Breast epithelium (tissue), 4 donors: ENCODE measurements around the gene TSSC4. TPM values are rescaled to one million over a fixed set of nuclear protein-coding genes. Genes with fewer than 3 reads are reported as not detected.

Source experiments
- DNase-seq, 2 donors: peaks; one replicate each; pipeline ENCODE4 v3.0.0-alpha.2; 2019; ENCODE audit warnings: low spot score in 2 of 2
- H3K27ac ChIP-seq, 2 donors: fragments of 200-600 bp; sonication (generic) in 1 of 2; one replicate each; pipeline ENCODE4 v1.5.1; 2016 to 2019; ENCODE audit warnings: mild to moderate bottlenecking in 1 of 2
- H3K27me3 ChIP-seq, 2 donors: fragments of 200-600 bp; sonication (generic) in 1 of 2; one replicate each; pipeline versions ENCODE4 v1.5.1 to v1.6.0; 2017 to 2019; ENCODE audit warnings: control low read depth in 1 of 2, mild to moderate bottlenecking in 1 of 2
- H3K36me3 ChIP-seq: fragments of 200-600 bp; one replicate; pipeline ENCODE4 v1.5.1; 2019
- H3K4me1 ChIP-seq, 2 donors: fragments of 200-600 bp; sonication (generic); one replicate each; pipeline ENCODE4 v1.5.1; 2016 to 2019; ENCODE audit warnings: control low read depth in 1 of 2
- H3K4me3 ChIP-seq, 3 donors: fragments of 200-600 bp; sonication (generic); 1 replicate in 2 of 3; 2 replicates in 1 of 3; pipeline ENCODE4 v1.5.1; 2016 to 2019; ENCODE audit warnings: mild to moderate bottlenecking in 3 of 3, moderate library complexity in 2 of 3
- H3K9me3 ChIP-seq, 2 donors: fragments of 200-600 bp; sonication (generic) in 1 of 2; one replicate each; pipeline ENCODE4 v1.5.1; 2016 to 2019; ENCODE audit warnings: control low read depth in 1 of 2
- POLR2A ChIP-seq: fragments of 450-650 bp; IDR thresholded peaks from one replicate; pipeline ENCODE4 v1.6.1; 2016; ENCODE audit warnings: antibody characterized with exemption, mild to moderate bottlenecking, moderate library complexity
- POLR2AphosphoS5 ChIP-seq, 3 donors: sonication (generic); formaldehyde crosslinking; IDR thresholded peaks; one replicate each; pipeline ENCODE4 v1.6.1; 2017; ENCODE audit warnings: antibody characterized with exemption in 3 of 3
- intact Hi-C: fragments of 100-400 bp; cut with DNase I; formaldehyde crosslinking; loops from one replicate; pipeline ENCODE4 v1.15.1; 2023; ENCODE audit warnings: low total_unique reads
- total RNA-seq, 3 donors: library from RNA; depleted of rRNA; stranded (reverse); fragments of >200 nt; gene quantifications; one replicate each; pipeline ENCODE4 v1.1.0, GENCODE V29; 2016
- TF ChIP-seq, protein P1 (sequence below), 3 donors: fragments of 450-650 bp; IDR thresholded peaks; one replicate each; pipeline ENCODE4 v1.5.1; 2016 to 2017; ENCODE audit warnings: antibody characterized with exemption in 3 of 3, mild to moderate bottlenecking in 3 of 3, moderate library complexity in 3 of 3

The TSSC4 gene
- total RNA-seq, 3 donors from 2014 or later = 36.8 to 44.9 (median 37.2) TPM

- no peaks in the 10 kb centered on the region for H3K36me3 ChIP-seq
- no peak overlapping the region for H3K27ac ChIP-seq
- H3K4me1 ChIP-seq = peaks cover 0 to 3% of the 10 kb centered on the region in 2 donors
- no peak overlapping the region for H3K4me3 ChIP-seq
- no peaks in the 10 kb centered on the region for H3K9me3 ChIP-seq
- TF ChIP-seq, protein P1, sequence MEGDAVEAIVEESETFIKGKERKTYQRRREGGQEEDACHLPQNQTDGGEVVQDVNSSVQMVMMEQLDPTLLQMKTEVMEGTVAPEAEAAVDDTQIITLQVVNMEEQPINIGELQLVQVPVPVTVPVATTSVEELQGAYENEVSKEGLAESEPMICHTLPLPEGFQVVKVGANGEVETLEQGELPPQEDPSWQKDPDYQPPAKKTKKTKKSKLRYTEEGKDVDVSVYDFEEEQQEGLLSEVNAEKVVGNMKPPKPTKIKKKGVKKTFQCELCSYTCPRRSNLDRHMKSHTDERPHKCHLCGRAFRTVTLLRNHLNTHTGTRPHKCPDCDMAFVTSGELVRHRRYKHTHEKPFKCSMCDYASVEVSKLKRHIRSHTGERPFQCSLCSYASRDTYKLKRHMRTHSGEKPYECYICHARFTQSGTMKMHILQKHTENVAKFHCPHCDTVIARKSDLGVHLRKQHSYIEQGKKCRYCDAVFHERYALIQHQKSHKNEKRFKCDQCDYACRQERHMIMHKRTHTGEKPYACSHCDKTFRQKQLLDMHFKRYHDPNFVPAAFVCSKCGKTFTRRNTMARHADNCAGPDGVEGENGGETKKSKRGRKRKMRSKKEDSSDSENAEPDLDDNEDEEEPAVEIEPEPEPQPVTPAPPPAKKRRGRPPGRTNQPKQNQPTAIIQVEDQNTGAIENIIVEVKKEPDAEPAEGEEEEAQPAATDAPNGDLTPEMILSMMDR (IDR thresholded peaks at IDR 0.05) = no peak
- TF ChIP-seq POLR2AphosphoS5 (IDR thresholded peaks at IDR 0.05) = no peak
- no peak for TF ChIP-seq POLR2A
- H3K27me3 ChIP-seq = peaks cover 0 to 4% of the 10 kb centered on the region in 2 donors
- no peak for DNase-seq
- intact Hi-C loops = no loop called here
Measured at GRCh38 chr11:2417856-2418692, 17.5 kb downstream of the TSSC4 start.

GRCh38 chr11:2418693-2419360 is 18.3 kb downstream of the TSSC4 start:
- intact Hi-C loops = loop anchor here (1.0 kb wide), 1 partner anchor 117 kb away; the partner anchor contains the start of gene TSPAN32
- peaks cover 0 to 3% of the 10 kb centered on the region in 2 donors for H3K4me1 ChIP-seq
- TF ChIP-seq POLR2A = no peak
- no peak for TF ChIP-seq POLR2AphosphoS5 (IDR thresholded peaks at IDR 0.05)
- TF ChIP-seq, protein P1 (IDR thresholded peaks at IDR 0.05) = no peak
- no peaks in the 10 kb centered on the region for H3K36me3 ChIP-seq
- peaks cover 0 to 4% of the 10 kb centered on the region in 2 donors for H3K27me3 ChIP-seq
- H3K9me3 ChIP-seq = no peaks in the 10 kb centered on the region
- DNase-seq = no peak
- H3K27ac ChIP-seq = no peak overlapping the region
- H3K4me3 ChIP-seq = no peak overlapping the region

GRCh38 chr11:2419638-2420501 is 19.3 kb downstream of the TSSC4 start:
- H3K4me1 ChIP-seq = peaks cover 0 to 3% of the 10 kb centered on the region in 2 donors
- no peak overlapping the region for H3K4me3 ChIP-seq
- no peaks in the 10 kb centered on the region for H3K9me3 ChIP-seq
- DNase-seq = peak; percentile 64 to 71
- no peak overlapping the region for H3K27ac ChIP-seq
- TF ChIP-seq POLR2A (no peak), POLR2AphosphoS5 (IDR thresholded peaks at IDR 0.05) (no peak)
- TF ChIP-seq, protein P1 (IDR thresholded peaks at IDR 0.05) = peak; percentile 68 to 80 (median 78)
- no peaks in the 10 kb centered on the region for H3K36me3 ChIP-seq
- intact Hi-C loops = loop anchor here (1.0 to 5.0 kb wide), 2 partner anchors 118 to 223 kb away; partner anchors contain the start of gene TSPAN32
- H3K27me3 ChIP-seq = peaks cover 0 to 4% of the 10 kb centered on the region in 2 donors

DNA sequence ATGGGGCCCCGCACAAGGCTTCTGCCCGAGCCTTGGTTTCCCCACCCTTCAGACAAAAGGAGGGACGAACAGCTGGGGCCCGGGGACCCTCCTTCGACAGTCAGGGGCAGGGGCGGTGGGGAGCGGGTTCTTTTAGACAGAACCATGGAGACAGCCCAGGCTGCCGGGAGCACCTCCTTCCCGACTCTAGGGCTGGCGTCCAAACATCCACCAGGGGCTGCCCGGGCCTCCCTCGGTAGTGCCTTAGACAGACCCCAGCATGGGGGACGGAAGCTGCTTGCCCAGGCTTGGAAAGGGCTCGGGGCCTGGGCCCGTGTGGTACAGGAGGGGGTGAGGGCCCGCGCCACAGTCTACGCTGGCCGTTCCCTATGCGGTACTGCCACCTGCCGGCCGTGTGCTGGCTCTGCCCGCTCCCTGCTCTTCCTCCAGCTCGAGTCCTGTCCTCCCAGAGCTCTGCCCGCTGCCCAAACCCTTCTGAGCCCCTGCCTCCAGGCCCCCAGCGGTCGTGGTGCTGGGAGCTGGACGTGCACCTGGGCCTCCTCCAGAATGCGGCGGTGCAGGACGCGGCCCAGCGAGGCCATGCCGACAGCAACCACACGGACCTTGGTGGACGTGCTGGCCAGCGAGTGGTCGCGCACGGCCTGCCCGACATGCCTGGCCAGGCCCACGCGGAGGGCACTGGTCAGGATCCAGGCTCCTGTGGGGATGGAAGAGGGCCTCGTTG is 20.1 kb downstream of the TSSC4 start:
- no peak overlapping the region for H3K27ac ChIP-seq

More for the DNA sequence above, 20.1 kb downstream of the TSSC4 start:
- peaks cover 0 to 3% of the 10 kb centered on the region in 2 donors for H3K4me1 ChIP-seq
- intact Hi-C loops = loop anchor here (5.0 kb wide), 1 partner anchor 223 kb away; no protein-coding TSS in a partner anchor
- H3K4me3 ChIP-seq = peak overlapping the region in 1 of 3 donors; percentile 46
- TF ChIP-seq, protein P1 (IDR thresholded peaks at IDR 0.05) = peak; percentile 63 to 96 (median 91)
- TF ChIP-seq POLR2A = no peak
- no peak for TF ChIP-seq POLR2AphosphoS5 (IDR thresholded peaks at IDR 0.05)
- peaks cover 0 to 4% of the 10 kb centered on the region in 2 donors for H3K27me3 ChIP-seq
- H3K9me3 ChIP-seq = no peaks in the 10 kb centered on the region
- no peaks in the 10 kb centered on the region for H3K36me3 ChIP-seq
- peak in 1 of 2 donors; percentile 72 for DNase-seq
